HepG2 (cell line): ENCODE results near the gene ZNF211. TPM values are rescaled to one million over a fixed set of nuclear protein-coding genes. Genes with fewer than 3 reads are reported as not detected.

ENCODE experiments used
- CENPT ChIP-seq: sonication (generic); formaldehyde crosslinking; IDR thresholded peaks from 2 replicates; pipeline ENCODE4 v1.8.0; 2022; ENCODE audit warnings: low read depth, mild to moderate bottlenecking, moderate library complexity, missing genetic modification reagents
- ELF3 ChIP-seq: IDR thresholded peaks from 2 replicates; pipeline ENCODE4 v1.6.1; 2016; ENCODE audit warnings: missing genetic modification reagents, missing compliant biosample characterization
- FOXC1 ChIP-seq: sonication (generic); formaldehyde crosslinking; IDR thresholded peaks from 2 replicates; pipeline ENCODE4 v1.8.0; 2022; ENCODE audit warnings: mild to moderate bottlenecking, missing genetic modification reagents, borderline replicate concordance
- HIC2 ChIP-seq: sonication (generic); formaldehyde crosslinking; IDR thresholded peaks from 2 replicates; pipeline ENCODE4 v1.9.0; 2022; ENCODE audit warnings: low read depth, missing genetic modification reagents
- HNF4G ChIP-seq, 2 experiments: sonication (generic) in 1 of 2; formaldehyde crosslinking in 1 of 2; IDR thresholded peaks; 2 replicates each; pipeline versions ENCODE4 v1.4.0 to v1.6.1; 2011 to 2020; ENCODE audit warnings: borderline replicate concordance in 2 of 2, low read depth in 2 of 2, mild to moderate bottlenecking in 2 of 2, low read length in 1 of 2, missing genetic modification reagents in 1 of 2, moderate library complexity in 1 of 2
- KAT8 ChIP-seq: IDR thresholded peaks from 2 replicates; pipeline ENCODE4 v1.6.1; 2016; ENCODE audit warnings: missing genetic modification reagents, missing compliant biosample characterization
- MXD1 ChIP-seq: sonication (generic); formaldehyde crosslinking; IDR thresholded peaks from 2 replicates; pipeline ENCODE4 v1.4.0; 2020; ENCODE audit warnings: mild to moderate bottlenecking, missing genetic modification reagents
- NRL ChIP-seq: sonication (generic); formaldehyde crosslinking; IDR thresholded peaks from 2 replicates; pipeline ENCODE4 v1.5.0; 2020; ENCODE audit warnings: missing genetic modification reagents, mild to moderate bottlenecking, moderate library complexity, borderline replicate concordance
- REXO4 ChIP-seq: sonication (generic); formaldehyde crosslinking; IDR thresholded peaks from 2 replicates; pipeline ENCODE4 v1.8.0; 2022; ENCODE audit warnings: missing genetic modification reagents, mild to moderate bottlenecking, borderline replicate concordance
- SMAD3 ChIP-seq: sonication (generic); formaldehyde crosslinking; IDR thresholded peaks from 2 replicates; pipeline ENCODE4 v1.4.0; 2020; ENCODE audit warnings: missing genetic modification reagents
- TIGD3 ChIP-seq: sonication (generic); formaldehyde crosslinking; IDR thresholded peaks from 2 replicates; pipeline ENCODE4 v1.5.1; 2020; ENCODE audit warnings: mild to moderate bottlenecking, missing genetic modification reagents, borderline replicate concordance
- ZC3H13 ChIP-seq: sonication (generic); formaldehyde crosslinking; IDR thresholded peaks from 2 replicates; pipeline ENCODE4 v1.8.1; 2023; ENCODE audit warnings: mild to moderate bottlenecking, missing genetic modification reagents, moderate library complexity
- ZMAT3 ChIP-seq: sonication (generic); formaldehyde crosslinking; conservative IDR thresholded peaks from 2 replicates; pipeline ENCODE4 v1.7.0; 2021; ENCODE audit warnings: missing genetic modification reagents
- ZNF296 ChIP-seq: sonication (generic); formaldehyde crosslinking; conservative IDR thresholded peaks from 2 replicates; pipeline ENCODE4 v1.5.0; 2020; ENCODE audit warnings: mild to moderate bottlenecking, missing genetic modification reagents
- ZNF34 ChIP-seq: sonication (generic); formaldehyde crosslinking; IDR thresholded peaks from 2 replicates; pipeline ENCODE4 v1.4.0; 2020; ENCODE audit warnings: mild to moderate bottlenecking, missing genetic modification reagents, borderline replicate concordance
- ZNF382 ChIP-seq: sonication (generic); formaldehyde crosslinking; IDR thresholded peaks from 2 replicates; pipeline ENCODE4 v1.5.0; 2020; ENCODE audit warnings: missing genetic modification reagents, mild to moderate bottlenecking, borderline replicate concordance
- ZNF609 ChIP-seq: sonication (generic); formaldehyde crosslinking; IDR thresholded peaks from 2 replicates; pipeline ENCODE4 v1.4.0; 2020; ENCODE audit warnings: mild to moderate bottlenecking, missing genetic modification reagents, borderline replicate concordance
- ZNF879 ChIP-seq: sonication (generic); formaldehyde crosslinking; IDR thresholded peaks from 2 replicates; pipeline ENCODE4 v1.8.1; 2023; ENCODE audit warnings: missing genetic modification reagents
- polyA plus RNA-seq, 8 experiments: library from polyadenylated mRNA; depleted of rRNA in 3 of 8; stranded (reverse) in 7 of 8; unstranded in 1 of 8; fragments of >200 nt; fragmentation: Illumina TruSeq in 4 of 8; extraction: Trizol in 4 of 8; gene quantifications; 2 replicates each; pipeline versions ENCODE4 v1.2.1 to v1.2.3, GENCODE V29; 2011 to 2016; ENCODE audit warnings: low read depth in 4 of 8, missing spikeins in 1 of 8, mixed read lengths in 1 of 8; ENCODE audit not compliant: insufficient read depth in 1 of 8
- total RNA-seq, 5 experiments: library from RNA; depleted of rRNA; stranded (reverse); fragments of >200 nt; fragmentation: Illumina TruSeq; extraction: Trizol; gene quantifications; 2 replicates each; pipeline ENCODE4 v1.2.3, GENCODE V29; 2016; ENCODE audit warnings: low read depth in 1 of 5

The ZNF211 gene
- total and polyA plus RNA-seq, 2 of the 13 experiments (the other 11 are each of a cell fraction or from before 2014, with no cell fraction given), result 9.9 to 11.2 TPM

- TF ChIP-seq ZNF296 (CRISPR knock-in tag), result no peak
- no peak for TF ChIP-seq HNF4G (IDR thresholded peaks at IDR 0.05; ENCODE audit: borderline replicate concordance, low read depth, low read length)
- TF ChIP-seq HNF4G (CRISPR knock-in tag; IDR thresholded peaks at IDR 0.05; ENCODE audit: borderline replicate concordance, low read depth), result no peak
- TF ChIP-seq HIC2 (CRISPR knock-in tag), result 0 out of 2 replicates have a peak, but pooled peaks have one; percentile 51
- TF ChIP-seq FOXC1 (CRISPR knock-in tag), result 0 out of 2 replicates have a peak, but pooled peaks have one; percentile 53
- peak; percentile 57; the same call in 1 of the 2 replicates for TF ChIP-seq MXD1
- no peak for TF ChIP-seq ELF3 (CRISPR knock-in tag)
- no peak; the same call in 1 of the 2 replicates for TF ChIP-seq KAT8 (CRISPR knock-in tag)
- no peak for TF ChIP-seq ZNF34 (CRISPR knock-in tag)
- TF ChIP-seq NRL (CRISPR knock-in tag), result no peak; the same call in 1 of the 2 replicates
- no peak for TF ChIP-seq REXO4
- no peak for TF ChIP-seq ZC3H13
- TF ChIP-seq ZNF382 (CRISPR knock-in tag), result no peak
- TF ChIP-seq CENPT (CRISPR knock-in tag), result no peak
- TF ChIP-seq ZNF609 (CRISPR knock-in tag), result 0 out of 2 replicates have a peak, but pooled peaks have one; percentile 37
- TF ChIP-seq TIGD3 (CRISPR knock-in tag), result no peak
- peak; percentile 26 for TF ChIP-seq SMAD3
- no peak for TF ChIP-seq ZNF879
- 0 out of 2 replicates have a peak, but pooled peaks have one; percentile 66 for TF ChIP-seq ZMAT3 (CRISPR knock-in tag)
Observed at GRCh38 chr19:57664269-57665127, 31.5 kb downstream of the ZNF211 start (continued).
